Smooth muscle cell (in vitro differentiated cells): ENCODE data around the gene FAM237A. TPM values are rescaled to one million over a fixed set of nuclear protein-coding genes. Genes with fewer than 3 reads are reported as not detected.

Source experiments
- polyA plus RNA-seq: library from polyadenylated mRNA; unstranded; fragments of >200 nt; fragmentation: Nextera tagmentation; extraction: Ambion mirVana; gene quantifications from 2 replicates; pipeline ENCODE4 v1.2.1, GENCODE V29; 2016
- total RNA-seq: library from RNA; depleted of rRNA; stranded (reverse); fragments of >200 nt; gene quantifications from 2 replicates; pipeline ENCODE4 v1.2.3, GENCODE V29; 2014

FAM237A gene
- total and polyA plus RNA-seq, 2 experiments from 2014 or later: not detected

Other genes starting within 250 kb of the FAM237A start
- gene ADAM23, start 199.0 kb upstream of the FAM237A start, total RNA-seq: 4.8 and 7.0 TPM in 2 replicates
- gene ADAM23, start 199.0 kb upstream of the FAM237A start, polyA plus RNA-seq: 11.9 and 18.2 TPM in 2 replicates
- not detected in 2 replicates for gene DYTN, start 75.9 kb downstream of the FAM237A start, total RNA-seq
- not detected in 2 replicates for gene DYTN, start 75.9 kb downstream of the FAM237A start, polyA plus RNA-seq
- gene MDH1B, start 122.8 kb downstream of the FAM237A start, total RNA-seq: 0.13 and 0.94 TPM in 2 replicates
- gene MDH1B, start 122.8 kb downstream of the FAM237A start, polyA plus RNA-seq: 0.15 and 0.26 TPM in 2 replicates
- 32.5 and 37.6 TPM in 2 replicates for gene FASTKD2, start 123.1 kb downstream of the FAM237A start, total RNA-seq
- gene FASTKD2, start 123.1 kb downstream of the FAM237A start, polyA plus RNA-seq: 15.7 and 19.4 TPM in 2 replicates